Transverse colon (tissue), 4 donors: Measurements from ENCODE around the gene ITGBL1. TPM values are rescaled to one million over a fixed set of nuclear protein-coding genes. Genes with fewer than 3 reads are reported as not detected.

ENCODE experiments used
- DNase-seq: peaks from one replicate; pipeline ENCODE4 v3.0.0-alpha.2; 2019
- H3K27ac ChIP-seq, 4 donors: fragments of 200-600 bp; sonication (generic); 2 replicates each; pipeline ENCODE4 v1.5.1; 2016 to 2018; ENCODE audit warnings: inconsistent platforms in 4 of 4
- H3K27me3 ChIP-seq: fragments of 200-600 bp; sonication (generic); 2 replicates; pipeline ENCODE4 v1.5.1; 2017; ENCODE audit warnings: inconsistent platforms
- H3K36me3 ChIP-seq, 4 donors: fragments of 200-600 bp; sonication (generic); 2 replicates each; pipeline ENCODE4 v1.5.1; 2017 to 2019; ENCODE audit warnings: inconsistent platforms in 4 of 4
- H3K4me1 ChIP-seq, 4 donors: fragments of 200-600 bp; sonication (generic); 2 replicates each; pipeline ENCODE4 v1.5.1; 2017 to 2020; ENCODE audit warnings: inconsistent platforms in 4 of 4
- H3K4me3 ChIP-seq, 4 donors: fragments of 200-600 bp; sonication (generic); 1 replicate in 1 of 4; 2 replicates in 3 of 4; pipeline versions ENCODE4 v1.5.1 to v1.6.1; 2017 to 2019; ENCODE audit warnings: inconsistent platforms in 4 of 4
- H3K9me3 ChIP-seq, 2 donors: fragments of 200-600 bp; sonication (generic); 2 replicates each; pipeline ENCODE4 v1.5.1; 2017 to 2019; ENCODE audit warnings: inconsistent platforms in 2 of 2
- EP300 ChIP-seq: sonication (generic); formaldehyde crosslinking; IDR thresholded peaks from one replicate; pipeline ENCODE4 v1.6.1; 2017; ENCODE audit warnings: antibody characterized with exemption, low read depth
- POLR2A ChIP-seq: fragments of 450-650 bp; IDR thresholded peaks from one replicate; pipeline ENCODE4 v1.6.1; 2016; ENCODE audit warnings: antibody characterized with exemption, mild to moderate bottlenecking, moderate library complexity
- POLR2AphosphoS5 ChIP-seq, 3 donors: sonication (generic); formaldehyde crosslinking; IDR thresholded peaks; one replicate each; pipeline ENCODE4 v1.6.1; 2016; ENCODE audit warnings: antibody characterized with exemption in 3 of 3
- WGBS, 2 donors: methylation state at CpG; one replicate each; pipeline ENCODE4 v1.1.5; 2018; ENCODE audit warnings: low coverage in 1 of 2; 5-methylcytosine and 5-hydroxymethylcytosine counted together
- in situ Hi-C, 4 donors: fragments of 200-750 bp; cut with MboI; loops; one replicate each; pipeline versions ENCODE4 v1.15.0 to v1.15.1; 2017; ENCODE audit warnings: low sequenced_read_pairs in 3 of 4, low pct_ligation_motif_present in 1 of 4, low pct_unique_long_range_greater_than_20kb in 1 of 4
- intact Hi-C: fragments of 100-400 bp; cut with DNase I; formaldehyde crosslinking; loops from one replicate; pipeline ENCODE4 v1.15.1; 2023; ENCODE audit warnings: low total_unique reads
- total RNA-seq, 4 donors: library from RNA; depleted of rRNA; stranded (reverse); fragments of >200 nt; gene quantifications; one replicate each; pipeline ENCODE4 v1.1.0, GENCODE V29; 2016
- TF ChIP-seq, protein P1 (sequence below), 5 experiments: fragments of 200-600 bp in 3 of 5; fragments of 450-650 bp in 2 of 5; sonication (generic) in 3 of 5; IDR thresholded peaks; 1 replicate in 2 of 5; 2 replicates in 3 of 5; pipeline ENCODE4 v1.5.1; 2016 to 2017; ENCODE audit warnings: antibody characterized with exemption in 5 of 5, inconsistent platforms in 3 of 5, mild to moderate bottlenecking in 2 of 5, moderate library complexity in 1 of 5

The ITGBL1 gene
- total RNA-seq, 4 donors from 2014 or later, result 0.48 to 0.80 (median 0.68) TPM; not detected in 1

DNA sequence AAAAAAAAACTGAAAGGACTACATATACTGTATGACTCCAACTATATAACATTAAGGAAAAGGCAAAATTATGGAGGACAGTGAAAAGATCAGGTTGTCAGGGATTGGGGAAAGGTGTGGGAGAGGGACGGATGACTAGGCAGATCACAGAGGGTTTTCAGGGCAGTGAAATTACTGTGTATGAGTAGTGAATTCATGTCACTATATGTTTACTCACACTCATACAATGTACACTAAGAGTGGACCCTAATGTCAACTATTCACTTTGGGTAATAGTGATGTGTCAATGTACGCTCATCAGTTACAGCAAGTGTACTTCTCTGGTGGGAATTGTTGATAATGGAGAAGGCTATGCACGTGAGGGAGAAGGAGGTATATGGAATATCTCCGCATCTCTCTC lies 144.3 kb downstream of the ITGBL1 start:
- Histone ChIP-seq H3K36me3 (no peaks in the 10 kb centered on the region), H3K27ac (no peak overlapping the region), H3K4me1 (no peaks in the 10 kb centered on the region), H3K4me3 (no peak overlapping the region), H3K9me3 (no peaks in the 10 kb centered on the region), H3K27me3 (no peaks in the 10 kb centered on the region)
- TF ChIP-seq, protein P1, sequence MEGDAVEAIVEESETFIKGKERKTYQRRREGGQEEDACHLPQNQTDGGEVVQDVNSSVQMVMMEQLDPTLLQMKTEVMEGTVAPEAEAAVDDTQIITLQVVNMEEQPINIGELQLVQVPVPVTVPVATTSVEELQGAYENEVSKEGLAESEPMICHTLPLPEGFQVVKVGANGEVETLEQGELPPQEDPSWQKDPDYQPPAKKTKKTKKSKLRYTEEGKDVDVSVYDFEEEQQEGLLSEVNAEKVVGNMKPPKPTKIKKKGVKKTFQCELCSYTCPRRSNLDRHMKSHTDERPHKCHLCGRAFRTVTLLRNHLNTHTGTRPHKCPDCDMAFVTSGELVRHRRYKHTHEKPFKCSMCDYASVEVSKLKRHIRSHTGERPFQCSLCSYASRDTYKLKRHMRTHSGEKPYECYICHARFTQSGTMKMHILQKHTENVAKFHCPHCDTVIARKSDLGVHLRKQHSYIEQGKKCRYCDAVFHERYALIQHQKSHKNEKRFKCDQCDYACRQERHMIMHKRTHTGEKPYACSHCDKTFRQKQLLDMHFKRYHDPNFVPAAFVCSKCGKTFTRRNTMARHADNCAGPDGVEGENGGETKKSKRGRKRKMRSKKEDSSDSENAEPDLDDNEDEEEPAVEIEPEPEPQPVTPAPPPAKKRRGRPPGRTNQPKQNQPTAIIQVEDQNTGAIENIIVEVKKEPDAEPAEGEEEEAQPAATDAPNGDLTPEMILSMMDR (IDR thresholded peaks at IDR 0.05), result no peak
- no peak for TF ChIP-seq POLR2A
- no peak for TF ChIP-seq EP300
- TF ChIP-seq POLR2AphosphoS5 (IDR thresholded peaks at IDR 0.05), result no peak
- WGBS, 2 donors, result 61 to 83% methylated on average over 3 to 4 of the region's 4 CpGs
- in situ Hi-C loops, result no loop called here
- intact Hi-C loops, result no loop called here
- DNase-seq, result no peak

DNA sequence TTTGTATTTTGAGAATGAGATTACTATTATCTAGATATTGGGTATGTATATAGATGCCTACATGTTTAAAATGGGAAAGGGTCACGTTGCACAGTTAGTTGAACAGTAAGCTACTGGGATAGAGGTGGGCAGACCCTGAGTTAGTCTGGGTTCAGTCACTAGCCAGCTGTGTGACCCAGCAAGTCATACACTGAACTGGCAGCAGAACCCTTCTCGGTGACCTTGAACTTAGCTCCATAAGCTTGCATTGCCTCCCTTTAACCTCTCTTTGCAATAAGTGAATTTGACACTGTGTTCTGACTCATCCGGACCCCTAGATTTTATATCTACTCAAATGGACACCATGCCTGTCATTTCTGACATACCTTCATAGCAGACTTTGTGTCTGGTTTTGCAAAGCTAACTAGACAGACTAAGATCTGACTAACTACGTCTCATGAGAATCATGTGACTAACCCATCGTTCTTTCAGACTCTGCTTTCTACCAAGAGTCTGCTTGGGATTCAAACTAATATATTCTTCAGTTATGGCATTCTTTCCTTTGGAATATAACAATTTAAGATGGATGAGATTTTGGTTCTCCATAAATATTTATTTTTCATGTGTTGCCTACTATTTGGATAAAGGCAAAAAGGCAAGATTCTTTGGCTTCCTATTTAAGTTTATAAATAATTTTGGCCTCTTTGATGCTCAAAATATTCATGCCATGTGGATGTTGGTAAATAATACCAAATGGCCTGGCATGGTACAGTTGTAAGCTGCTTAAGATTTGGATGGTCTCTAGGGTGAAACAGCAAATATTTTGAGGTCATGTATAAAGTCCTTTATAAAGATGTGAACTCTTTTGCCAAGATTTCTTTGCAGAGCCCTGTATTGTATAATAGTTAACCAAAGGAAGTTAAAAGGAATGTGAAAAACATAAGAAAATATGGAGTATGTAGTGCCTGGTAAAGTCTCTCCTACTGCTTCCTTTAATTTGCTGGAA lies 159.3 kb downstream of the ITGBL1 start:
- 79% methylated on average over 2 to 5 of the region's 5 CpGs for WGBS, 2 donors
- DNase-seq, result no peak
- intact Hi-C loops (no loop called here), in situ Hi-C loops (no loop called here)
- Histone ChIP-seq H3K4me3 (no peak overlapping the region), H3K4me1 (no peaks in the 10 kb centered on the region), H3K27ac (no peak overlapping the region), H3K36me3 (no peaks in the 10 kb centered on the region), H3K9me3 (no peaks in the 10 kb centered on the region), H3K27me3 (no peaks in the 10 kb centered on the region)
- TF ChIP-seq POLR2AphosphoS5 (IDR thresholded peaks at IDR 0.05) (no peak), POLR2A (no peak), EP300 (no peak)
- TF ChIP-seq, protein P1 (IDR thresholded peaks at IDR 0.05), result no peak

DNA sequence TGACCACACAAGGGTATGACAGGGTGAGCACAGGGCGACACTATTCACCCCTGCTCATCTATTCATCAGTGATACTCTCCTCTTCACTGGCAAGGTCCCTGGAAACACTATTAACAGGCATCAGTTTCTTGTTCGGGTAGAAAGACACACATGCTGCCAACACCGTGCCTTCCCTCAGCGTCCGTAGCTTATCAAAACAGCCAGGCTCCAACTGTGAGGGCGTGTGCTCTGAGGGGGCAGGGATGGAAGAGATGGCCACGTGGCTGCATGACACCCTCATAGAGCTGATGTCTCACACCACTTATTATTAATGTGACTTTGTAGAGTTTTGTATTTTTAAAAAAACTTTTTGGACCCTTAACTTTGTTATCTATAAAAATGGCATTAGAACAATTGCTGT lies 160.3 kb downstream of the ITGBL1 start:
- no peaks in the 10 kb centered on the region for H3K4me1 ChIP-seq
- no peak for TF ChIP-seq POLR2A
- TF ChIP-seq EP300, result no peak
- TF ChIP-seq POLR2AphosphoS5 (IDR thresholded peaks at IDR 0.05), result no peak
- TF ChIP-seq, protein P1 (IDR thresholded peaks at IDR 0.05), result no peak
- DNase-seq, result no peak
- H3K9me3 ChIP-seq, result no peaks in the 10 kb centered on the region
- in situ Hi-C loops, result no loop called here
- no peak overlapping the region for H3K4me3 ChIP-seq
- no peaks in the 10 kb centered on the region for H3K36me3 ChIP-seq
- intact Hi-C loops, result no loop called here
- no peak overlapping the region for H3K27ac ChIP-seq
- H3K27me3 ChIP-seq, result no peaks in the 10 kb centered on the region
- WGBS, 2 donors, result 58 to 65% methylated on average over 3 to 7 of the region's 7 CpGs

DNA sequence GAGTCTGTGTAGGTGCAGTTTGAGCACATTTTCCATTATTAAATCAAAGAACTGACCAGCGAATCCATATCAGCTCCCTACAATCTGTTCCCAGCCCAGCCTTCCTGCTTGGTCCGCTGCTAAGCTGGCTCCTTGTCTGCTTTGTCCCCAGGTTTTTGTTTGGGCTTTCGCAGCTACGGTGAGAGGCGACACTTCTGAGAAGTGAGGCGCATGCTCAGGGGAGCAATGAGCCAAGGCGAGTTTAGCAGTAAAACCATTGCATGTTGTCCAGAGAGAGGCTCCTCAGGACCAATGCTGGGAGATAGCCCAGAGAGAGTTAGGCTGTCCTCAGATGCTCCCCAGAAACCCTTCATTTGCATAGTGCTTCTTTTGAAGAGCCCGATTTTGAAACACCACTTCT lies 162.0 kb downstream of the ITGBL1 start:
- H3K4me3 ChIP-seq, result no peak overlapping the region
- H3K9me3 ChIP-seq, result no peaks in the 10 kb centered on the region
- H3K27me3 ChIP-seq, result no peaks in the 10 kb centered on the region
- WGBS, 2 donors, result 86 to 88% methylated on average over 6 to 8 of the region's 8 CpGs
- H3K4me1 ChIP-seq, result peaks cover 0 to 3% (median 0%) of the 10 kb centered on the region in 4 donors
- intact Hi-C loops (no loop called here), in situ Hi-C loops (no loop called here)
- no peaks in the 10 kb centered on the region for H3K36me3 ChIP-seq
- TF ChIP-seq EP300 (no peak), POLR2A (no peak), POLR2AphosphoS5 (IDR thresholded peaks at IDR 0.05) (no peak)
- TF ChIP-seq, protein P1 (IDR thresholded peaks at IDR 0.05), result no peak
- no peak for DNase-seq
- no peak overlapping the region for H3K27ac ChIP-seq
